NCI-H510A (cell line): ENCODE data around the gene AGAP6.
"Not testable (repeated sequence)": the region's sequence is repeated elsewhere in the genome, so short reads cannot be mapped to it uniquely, and the experiment has no call there.

Source experiments
- DNase-seq: peaks from one replicate; lab custom pipeline; 2025; lab: John Stamatoyannopoulos, UW

Gene AGAP6

DNA sequence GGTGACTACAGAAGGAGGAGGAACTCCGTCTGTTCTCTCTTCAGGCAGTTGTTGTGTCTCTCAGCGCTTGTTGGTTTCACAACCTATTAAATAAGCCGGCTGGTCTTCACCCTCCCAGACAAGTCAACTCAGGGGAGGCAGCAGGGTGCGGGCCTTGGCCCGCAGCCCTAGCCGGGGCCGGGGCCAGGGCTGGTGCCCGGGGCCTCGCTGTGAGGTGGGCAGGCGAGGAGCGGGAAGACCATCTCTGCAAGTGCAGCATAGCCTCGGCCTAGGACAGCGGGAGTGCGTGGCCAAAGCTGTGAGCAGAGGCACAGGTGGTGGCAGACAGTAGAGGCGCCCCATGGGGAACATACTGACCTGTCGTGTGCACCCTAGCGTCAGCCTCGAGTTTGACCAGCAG, at the start of gene AGAP6:
Gene AGAP6, plus strand, starts transcription at position 31 of the 400 bp plus-strand sequence. Its CDS starts 310 bp downstream, at position 341.
- not testable (repeated sequence) for DNase-seq

DNA sequence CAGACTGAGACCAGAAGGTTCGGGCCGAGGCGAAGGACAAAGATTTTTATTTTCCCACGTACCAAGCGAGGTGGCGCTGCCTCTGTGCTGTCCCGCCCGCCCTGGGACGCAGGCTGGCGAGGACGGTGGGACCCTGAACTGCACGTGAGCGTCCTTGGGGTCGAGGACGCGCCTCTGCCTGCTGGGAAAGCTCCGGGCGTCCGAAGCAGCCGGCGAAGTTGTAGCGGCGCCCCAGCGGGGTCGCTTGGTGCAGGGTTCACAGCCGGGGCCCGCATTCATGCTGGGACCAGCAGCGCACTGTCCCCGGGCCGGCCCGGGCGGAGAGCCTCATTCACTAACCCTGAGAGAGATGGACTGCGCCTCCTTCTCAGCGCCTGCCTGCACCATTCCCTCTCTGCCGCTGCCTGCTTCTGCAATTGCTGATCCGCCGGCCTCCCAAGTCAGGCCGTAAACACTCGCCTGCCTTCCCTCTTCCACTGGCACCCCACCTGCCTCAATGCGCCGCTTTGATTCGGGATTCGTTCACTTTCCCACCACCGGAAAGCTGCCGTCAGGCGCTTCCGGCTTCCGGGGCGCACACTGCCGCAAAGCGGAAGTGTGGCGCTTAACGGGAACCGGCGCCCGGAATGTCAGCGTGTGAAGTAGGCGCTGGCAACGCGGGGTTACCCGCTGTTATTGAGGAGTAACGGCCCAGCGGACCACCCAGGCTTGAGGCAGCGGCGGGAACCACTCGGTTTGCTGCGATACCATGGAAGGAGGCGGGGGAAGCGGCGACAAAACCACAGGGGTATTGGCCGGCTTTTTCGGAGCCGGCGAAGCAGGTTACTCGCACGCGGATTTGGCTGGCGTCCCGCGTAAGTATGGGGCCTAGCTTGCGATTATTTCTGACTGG, 46.5 kb upstream of the AGAP6 start, which contains the start of the genes PARG and TIMM23B:
Gene PARG, minus strand, starts transcription at position 581 of the 892 bp plus-strand sequence. Its CDS starts 302 bp downstream, at position 279.
Gene TIMM23B, plus strand, starts transcription at position 607 of the 892 bp plus-strand sequence. Its CDS starts 142 bp downstream, at position 749.
- peak; percentile 34 for DNase-seq

DNA sequence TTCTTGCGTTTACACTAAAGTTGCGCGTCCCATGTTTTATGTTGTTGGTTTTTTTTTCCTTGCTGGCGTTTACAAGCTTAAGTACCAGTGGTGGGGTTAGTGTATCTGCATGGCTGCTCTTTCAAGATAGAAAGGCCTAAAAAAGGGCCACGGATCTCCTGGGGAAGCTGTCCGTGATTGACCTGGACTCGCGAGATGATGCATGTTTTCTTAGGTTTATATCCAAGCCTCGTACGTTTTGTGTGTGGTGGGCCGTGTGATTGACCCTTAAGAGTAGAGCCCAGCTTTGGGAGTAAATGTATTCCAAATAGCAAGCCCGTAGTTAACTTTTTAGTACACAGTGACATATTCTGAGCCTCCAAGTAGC, 45.9 kb upstream of the AGAP6 start:
- DNase-seq, result not testable (repeated sequence)

DNA sequence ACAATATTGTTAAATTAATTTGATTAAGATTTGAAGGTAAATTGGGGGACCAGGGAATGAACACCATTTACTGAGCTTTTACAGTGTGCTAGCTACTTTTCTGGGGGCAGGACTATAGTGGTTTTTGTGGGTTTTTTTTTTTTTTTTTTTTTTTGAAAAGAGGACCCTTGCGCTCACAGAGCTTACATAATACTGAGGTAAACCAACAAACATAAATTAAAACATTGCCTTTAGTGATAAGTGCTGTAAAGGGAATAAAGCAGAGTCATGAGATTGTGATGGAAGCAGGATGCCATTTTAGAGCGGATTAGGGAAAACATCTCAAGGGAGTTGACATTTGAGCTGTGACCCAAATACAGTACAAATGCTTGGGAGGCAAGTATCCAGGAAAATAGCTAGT, 44.6 kb upstream of the AGAP6 start:
- not testable (repeated sequence) for DNase-seq

DNA sequence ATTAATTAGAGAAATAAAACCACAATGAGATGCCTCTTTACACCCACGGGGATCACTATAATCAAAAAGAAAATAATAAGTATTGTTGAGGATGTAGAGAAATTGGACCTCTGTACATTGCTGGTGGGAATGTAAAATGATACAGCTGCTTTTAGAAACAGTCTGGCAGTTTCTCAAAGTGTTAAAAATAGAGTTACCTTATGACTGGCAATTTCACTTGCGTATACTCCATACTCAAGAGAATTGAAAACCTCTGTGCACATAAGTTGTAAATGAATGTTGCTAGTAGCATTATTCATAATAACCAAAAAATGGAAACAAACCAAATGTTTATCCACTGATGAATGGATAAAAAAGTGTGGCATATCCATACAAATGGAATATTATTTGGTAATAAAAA, 40.1 kb upstream of the AGAP6 start:
- not testable (repeated sequence) for DNase-seq

DNA sequence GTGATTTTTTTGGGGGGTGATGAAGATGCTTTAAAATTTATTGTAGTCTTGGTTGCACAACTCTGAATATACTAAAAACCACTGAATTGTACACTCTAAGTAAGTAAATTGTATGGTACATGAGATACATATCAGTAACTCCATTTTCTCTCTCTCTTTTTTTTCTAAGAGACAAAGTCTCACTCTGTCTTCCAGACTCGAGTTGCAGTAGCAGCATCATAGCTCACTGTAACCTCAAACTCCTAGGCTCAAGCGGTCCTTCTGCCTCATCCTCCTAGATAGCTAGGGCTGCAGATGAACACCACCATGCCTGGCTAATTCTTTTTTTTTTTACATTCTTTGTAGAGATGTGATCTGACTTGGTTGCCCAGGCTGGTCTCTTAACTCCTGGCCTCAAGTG, 39.5 kb upstream of the AGAP6 start:
- not testable (repeated sequence) for DNase-seq

DNA sequence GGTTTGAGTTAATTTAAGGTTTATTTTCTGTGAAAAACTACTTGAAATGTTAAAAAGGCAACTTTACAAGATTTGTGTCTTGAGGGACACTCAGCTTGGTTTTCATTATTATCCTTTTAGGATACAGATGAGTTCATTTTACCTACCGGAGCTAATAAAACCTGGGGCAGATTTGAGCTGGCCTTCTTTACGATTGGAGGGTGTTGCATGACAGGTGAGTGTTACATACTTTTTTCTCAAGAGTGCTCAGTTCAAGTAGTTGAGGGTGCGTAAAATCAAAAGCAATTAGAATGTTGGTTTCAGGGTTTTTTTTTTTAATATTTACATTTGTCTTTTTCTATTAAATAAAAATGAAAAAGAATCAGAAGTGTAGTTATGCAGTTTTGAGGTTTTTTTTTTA, 36.2 kb upstream of the AGAP6 start:
- not testable (repeated sequence) for DNase-seq

DNA sequence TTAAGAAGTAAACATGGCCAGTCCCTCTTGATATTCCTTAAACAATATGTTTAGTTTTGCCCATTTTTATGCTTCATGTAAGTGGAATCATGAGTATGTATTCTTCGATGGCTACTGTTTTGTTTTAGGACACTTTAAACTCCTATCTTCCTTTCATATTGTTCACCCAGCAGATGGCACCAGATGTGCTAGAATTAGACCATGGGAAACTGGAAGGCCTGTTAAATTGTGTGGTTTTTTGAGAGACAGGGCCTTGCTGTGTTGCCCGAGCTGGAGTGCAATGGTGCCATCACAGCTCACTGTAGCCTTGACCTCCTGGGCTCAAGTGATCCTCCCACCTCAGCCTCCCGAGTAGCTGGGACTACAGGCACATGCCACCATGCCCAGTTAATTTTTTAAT, 35.1 kb upstream of the AGAP6 start:
- not testable (repeated sequence) for DNase-seq

DNA sequence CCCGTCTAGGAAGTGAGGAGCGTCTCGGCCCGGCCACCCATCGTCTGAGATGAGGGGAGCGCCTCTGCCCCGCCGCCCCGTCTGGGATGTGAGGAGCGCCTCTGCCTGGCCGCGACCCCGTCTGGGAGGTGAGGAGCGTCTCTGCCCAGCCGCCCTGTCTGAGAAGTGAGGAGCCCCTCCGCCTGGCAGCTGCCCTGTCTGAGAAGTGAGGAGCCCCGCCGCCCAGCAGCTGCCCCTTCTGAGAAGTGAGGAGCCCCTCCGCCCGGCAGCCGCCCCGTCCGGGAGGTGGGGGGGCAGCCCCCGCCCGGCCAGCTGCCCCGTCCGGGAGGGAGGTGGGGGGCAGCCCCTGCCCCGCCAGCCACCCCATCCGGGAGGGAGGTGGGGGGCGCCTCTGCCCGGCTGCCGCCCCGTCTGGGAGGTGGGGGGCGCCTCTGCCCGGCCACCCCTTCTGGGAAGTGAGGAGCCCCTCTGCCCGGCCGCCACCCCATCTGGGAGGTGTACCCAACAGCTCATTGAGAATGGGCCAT, 17.8 kb upstream of the AGAP6 start:
- DNase-seq, result not testable (repeated sequence)

DNA sequence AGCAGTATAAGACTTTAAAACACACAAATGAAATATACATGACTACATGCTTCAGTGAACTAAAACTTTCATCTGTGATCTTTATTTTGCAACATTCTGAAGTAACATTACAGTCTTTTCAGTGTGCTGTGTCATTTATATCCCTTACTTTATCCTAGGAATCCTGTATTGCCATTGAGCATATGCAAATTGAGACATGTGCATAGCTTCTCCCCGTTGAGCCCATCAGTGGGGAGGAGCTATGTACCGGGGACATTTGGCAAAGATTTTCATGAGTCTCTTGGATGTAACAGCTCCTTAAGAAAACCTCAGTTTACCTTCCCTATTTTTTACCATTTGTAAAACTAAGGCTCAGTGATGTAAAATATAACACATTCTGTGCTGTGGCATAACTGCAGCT, 16.7 kb upstream of the AGAP6 start:
- not testable (repeated sequence) for DNase-seq

DNA sequence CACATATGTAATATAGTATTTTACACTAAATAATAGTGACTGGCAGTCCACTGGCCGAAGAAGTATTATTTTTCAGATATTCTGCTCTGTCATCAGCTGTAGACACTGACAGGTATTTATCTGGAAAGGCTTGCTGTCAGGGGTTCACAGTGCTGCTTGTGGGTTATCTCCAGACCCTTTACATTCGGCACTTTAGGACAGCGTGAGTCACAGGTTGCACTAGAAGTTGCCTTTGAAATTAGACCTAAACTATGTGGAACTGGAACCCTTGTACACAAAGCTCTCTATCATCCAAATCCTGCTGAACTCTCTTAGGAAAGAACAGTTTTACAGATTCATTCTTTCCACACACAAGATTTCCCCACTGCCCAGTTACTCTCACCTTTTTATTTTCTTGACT, 16.1 kb upstream of the AGAP6 start:
- DNase-seq, result not testable (repeated sequence)

DNA sequence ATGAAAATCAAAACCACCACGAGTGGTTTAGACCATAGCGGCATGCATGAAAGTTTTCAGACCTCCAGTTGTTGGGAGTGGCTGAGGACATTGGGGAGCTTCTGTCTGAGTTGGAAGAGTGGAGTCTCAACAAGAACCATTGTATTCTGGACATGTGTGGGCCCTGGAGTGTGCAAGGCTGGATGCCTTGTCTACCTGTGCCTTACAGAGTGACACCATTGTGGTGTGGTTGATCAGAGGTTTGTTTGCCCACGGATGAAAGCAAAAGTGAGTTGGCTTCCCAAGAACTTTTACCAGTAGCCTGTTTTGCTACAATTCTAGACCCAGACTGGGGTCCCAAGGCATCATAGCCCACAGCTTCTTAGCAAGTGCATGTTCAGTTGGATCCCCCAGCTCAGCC, 10.4 kb upstream of the AGAP6 start:
- not testable (repeated sequence) for DNase-seq

DNA sequence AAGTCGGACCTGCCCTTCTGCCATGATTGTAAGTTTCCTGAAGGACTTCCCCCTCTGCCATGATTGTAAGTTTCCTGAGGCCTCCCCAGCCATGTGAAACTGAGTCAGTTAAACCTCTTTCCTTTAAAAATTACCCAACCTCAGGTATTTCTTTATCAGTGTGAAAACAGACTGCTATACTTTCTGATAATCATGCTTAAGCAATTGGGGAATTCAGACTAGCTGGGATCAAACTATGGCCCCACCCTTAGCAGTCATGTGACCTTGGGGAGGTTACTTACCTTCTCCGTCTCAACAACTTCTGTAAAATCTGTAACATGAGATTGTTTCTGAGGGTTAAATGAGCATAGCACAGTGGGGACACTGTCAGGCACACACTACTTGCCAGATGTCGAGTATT, 999 bp upstream of the AGAP6 start:
- DNase-seq, result not testable (repeated sequence)

DNA sequence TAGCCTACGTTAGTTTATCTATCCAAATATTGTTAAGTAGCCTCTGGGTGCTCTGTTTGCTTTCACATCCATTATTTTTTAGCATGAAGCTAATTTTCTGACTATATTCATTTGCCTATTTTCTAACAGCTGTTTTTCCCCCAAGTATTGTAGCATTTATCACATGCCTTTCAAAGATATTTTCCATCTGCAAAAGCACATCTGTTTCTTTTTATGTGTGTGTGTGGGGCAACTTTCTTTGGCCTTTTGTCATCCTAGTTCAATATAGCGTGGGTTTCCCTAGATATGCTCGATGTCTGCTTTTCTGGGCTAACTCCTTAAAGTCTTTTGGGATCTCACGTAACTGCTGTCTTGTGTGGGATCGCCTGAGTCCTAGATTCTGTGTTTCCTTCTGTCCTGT, 7.1 kb downstream of the AGAP6 start:
- not testable (repeated sequence) for DNase-seq

DNA sequence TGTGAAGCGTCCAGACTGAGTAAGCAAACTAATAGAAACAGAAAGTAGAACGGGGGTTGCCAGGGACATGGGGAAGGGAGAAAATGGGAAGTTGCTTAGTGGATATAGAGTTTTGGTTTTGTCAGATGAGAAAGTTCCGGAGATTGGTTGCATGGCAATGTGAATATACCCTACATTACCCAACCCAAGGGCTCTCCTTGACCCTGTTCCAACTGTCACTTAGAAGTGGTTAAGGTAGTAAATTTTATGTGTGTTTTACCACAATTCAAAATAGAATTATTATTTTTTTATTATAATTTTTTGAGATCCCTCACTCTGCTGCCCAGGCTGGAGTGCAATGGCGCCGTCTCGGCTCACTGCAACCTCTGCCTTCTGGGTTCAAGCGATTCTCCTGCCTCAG, 25.8 kb downstream of the AGAP6 start:
- DNase-seq, result not testable (repeated sequence)

DNA sequence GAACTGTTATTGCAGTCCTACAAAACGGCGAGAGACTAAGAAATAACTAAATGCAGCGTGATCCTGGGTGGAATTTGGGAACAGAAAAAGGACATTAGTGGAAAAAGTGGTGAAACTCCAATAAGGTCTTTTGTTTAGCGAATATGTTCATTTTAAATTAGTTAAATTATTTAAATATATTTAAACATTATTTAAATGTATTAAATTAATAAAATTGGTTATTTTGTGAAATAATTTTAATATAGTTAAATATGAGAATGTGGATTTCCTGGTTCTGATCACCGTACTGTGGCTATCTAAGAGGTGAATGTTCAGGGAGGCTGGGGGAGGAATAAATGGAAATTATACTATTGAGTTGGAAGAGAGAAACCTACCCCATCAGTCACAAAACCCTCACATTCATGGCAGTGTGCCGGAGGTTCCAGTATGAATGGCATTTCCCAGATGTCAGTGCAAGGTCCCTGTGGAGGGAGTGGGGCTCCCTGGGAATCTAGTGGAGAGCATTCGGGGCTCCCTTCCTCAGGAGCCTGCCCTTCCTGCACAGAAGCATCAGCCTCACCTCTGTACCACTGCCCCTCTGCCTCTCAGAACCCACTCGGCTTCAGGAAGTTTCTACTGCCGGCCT, 27.5 kb downstream of the AGAP6 start:
- not testable (repeated sequence) for DNase-seq

DNA sequence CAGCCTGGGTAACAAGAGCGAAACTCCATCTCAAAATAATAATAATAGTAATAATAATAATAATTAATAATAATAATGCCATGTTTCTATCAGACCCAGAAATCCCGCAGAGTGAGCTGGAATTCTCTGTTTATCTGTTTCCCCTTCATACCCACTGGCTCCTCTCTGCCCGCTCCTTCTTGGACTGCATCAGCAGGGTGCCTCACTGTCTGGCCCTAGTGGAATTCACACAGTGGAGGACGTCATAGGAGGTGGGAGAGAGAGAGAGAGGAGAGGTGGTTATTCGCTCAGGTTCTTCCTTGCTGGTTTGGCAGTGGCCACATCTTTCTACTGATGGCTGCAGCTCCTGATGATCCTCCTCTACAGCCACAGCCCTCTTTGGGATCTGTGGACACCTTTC, 28.7 kb downstream of the AGAP6 start:
- not testable (repeated sequence) for DNase-seq

DNA sequence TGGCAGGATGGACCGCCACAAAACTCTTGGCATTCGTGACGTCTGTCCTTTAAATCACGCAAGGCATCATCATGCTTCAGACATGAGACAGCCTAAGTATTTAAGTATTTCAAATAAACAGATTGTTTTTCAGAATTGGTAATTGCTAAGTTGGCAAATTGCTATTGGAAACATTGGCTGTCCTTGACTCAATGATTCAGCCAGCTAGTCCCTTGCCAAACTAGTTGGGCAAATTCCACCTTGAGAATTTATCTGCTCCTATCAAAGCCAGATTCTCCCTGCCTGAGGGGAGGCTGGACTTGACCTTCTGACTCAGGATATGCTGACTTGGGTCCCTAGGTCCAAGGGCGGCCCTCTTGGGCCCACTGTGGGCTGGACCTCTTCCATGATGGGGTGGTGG, 29.4 kb downstream of the AGAP6 start:
- DNase-seq, result not testable (repeated sequence)

DNA sequence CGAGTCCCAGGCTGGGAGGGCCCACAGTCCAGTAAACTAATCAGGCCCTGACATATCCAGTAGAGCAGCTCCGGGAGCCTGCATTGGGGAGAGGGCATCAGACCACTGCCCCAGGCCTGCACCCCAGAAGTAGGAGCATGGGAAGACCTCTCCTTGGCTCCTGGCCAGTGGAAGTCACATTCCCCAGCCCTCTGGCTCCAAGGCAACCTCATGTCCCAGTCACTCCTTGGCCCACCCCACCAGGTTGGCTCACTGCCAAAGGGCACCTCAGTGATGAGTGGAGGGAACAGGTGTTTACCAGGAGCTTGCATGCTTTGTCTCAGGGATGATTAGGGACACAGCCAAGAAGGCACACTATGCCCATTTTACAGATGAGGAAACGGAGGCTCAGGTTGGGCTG, 31.1 kb downstream of the AGAP6 start:
- not testable (repeated sequence) for DNase-seq

DNA sequence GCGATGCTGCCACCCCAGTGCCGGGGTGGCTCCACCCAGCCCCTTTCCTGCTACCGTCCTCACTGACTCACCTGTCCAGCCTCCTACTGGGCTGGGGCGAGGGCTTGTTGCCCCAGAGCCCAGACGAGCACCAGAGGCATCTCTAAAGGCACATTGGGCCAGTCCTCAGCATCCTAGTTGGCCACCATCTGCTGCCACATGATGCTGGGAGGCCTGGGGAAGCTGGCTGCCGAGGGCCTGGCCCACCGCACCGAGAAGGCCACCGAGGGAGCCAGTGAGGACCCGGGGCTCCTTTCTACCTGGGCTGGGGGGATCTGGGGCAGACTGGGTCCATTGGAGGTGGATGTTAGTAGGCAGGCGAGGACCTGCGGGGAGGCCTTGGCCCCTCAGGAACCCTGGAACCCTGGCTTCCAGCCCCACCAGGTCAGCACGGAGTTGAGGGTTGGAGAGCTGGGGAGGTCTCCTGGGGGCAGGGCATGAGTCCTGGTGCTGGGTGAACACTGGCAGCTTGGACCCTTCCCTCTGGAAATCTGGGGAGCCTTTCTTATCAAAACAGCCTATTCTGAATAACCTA, 32.3 kb downstream of the AGAP6 start:
- not testable (repeated sequence) for DNase-seq

DNA sequence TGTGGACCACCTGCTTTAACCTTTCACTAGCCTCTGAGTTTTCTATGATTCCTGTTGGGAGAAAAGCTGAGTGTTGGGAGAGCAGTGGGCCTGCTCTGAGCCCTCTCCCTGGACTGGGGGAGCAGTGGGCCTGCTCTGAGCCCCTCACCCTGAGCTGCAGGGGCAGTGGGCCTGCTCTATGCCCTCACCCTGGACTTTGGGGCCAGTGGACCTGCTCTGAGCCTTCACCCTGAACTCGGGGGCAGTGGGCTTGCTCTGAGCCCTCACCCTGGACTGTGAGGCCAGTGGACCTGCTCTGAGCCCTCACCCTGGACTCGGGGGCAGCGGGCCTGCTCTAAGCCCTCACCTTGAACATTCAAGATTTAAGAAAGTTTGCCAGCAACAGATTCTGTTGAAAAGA, 33.4 kb downstream of the AGAP6 start:
- DNase-seq, result no peak

DNA sequence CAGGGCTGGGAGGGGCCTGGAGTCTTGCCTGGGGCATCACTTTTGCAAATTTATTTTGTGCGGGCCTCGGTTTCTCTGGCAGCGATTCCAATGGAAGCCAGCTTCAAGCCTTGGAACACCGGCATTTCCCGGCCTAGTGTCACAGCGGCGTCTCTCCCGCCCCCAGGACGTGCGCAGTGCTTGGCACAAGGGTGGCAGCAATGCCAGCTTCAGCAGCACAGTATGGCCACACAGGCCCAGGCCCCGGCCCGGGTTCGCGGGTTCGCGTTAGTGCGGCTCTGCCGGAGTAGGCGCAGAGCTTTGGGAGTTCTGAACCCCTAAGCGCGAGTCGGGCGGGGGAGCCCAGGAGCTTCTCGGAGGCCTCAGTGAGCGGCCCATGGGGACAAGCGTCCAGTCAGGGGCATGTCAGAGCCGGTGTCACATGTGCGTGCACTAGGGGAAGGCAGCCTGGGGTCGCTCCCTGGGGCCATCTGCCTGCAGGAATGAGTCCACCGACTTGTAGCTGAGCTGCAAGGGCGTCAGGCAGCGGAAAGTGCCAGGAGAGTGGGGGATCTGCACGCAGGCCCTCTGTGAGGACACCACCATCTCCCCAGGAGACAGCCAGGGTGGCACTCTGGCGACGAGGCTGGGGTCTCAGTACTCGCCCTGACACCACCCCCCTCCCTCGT, 36.6 kb downstream of the AGAP6 start:
- DNase-seq, result not testable (repeated sequence)
